ENCODE data around the gene THEMIS. TPM values are rescaled to one million over a fixed set of nuclear protein-coding genes. Genes with fewer than 3 reads are reported as not detected.
"Not testable (repeated sequence)": the region's sequence is repeated elsewhere in the genome, so short reads cannot be mapped to it uniquely, and the experiment has no call there.

Gene THEMIS
- total RNA-seq, 4 donors from 2014 or later = 0.08 to 0.44 (median 0.16) TPM

GRCh38 chr6:127695108-127695507, 205.8 kb downstream of the THEMIS start:
- H3K4me3 ChIP-seq (ENCODE audit: low read depth, poor library complexity, severe bottlenecking) = no peak overlapping the region
- no peak for DNase-seq (ENCODE audit: low spot score in 2 of 2)
- intact Hi-C loops (cut with DNase I; ENCODE audit: low total_unique reads) = no loop called here
- TF ChIP-seq POLR2A (IDR thresholded peaks at IDR 0.05) (no peak), CTCF (IDR thresholded peaks at IDR 0.05) (no peak)

GRCh38 chr6:127691146-127691545, 209.7 kb downstream of the THEMIS start:
- DNase-seq (ENCODE audit: low spot score in 2 of 2) = no peak
- H3K4me3 ChIP-seq (ENCODE audit: low read depth, poor library complexity, severe bottlenecking) = no peak overlapping the region
- TF ChIP-seq POLR2A (IDR thresholded peaks at IDR 0.05) (no peak), CTCF (IDR thresholded peaks at IDR 0.05) (no peak)
- intact Hi-C loops (cut with DNase I; ENCODE audit: low total_unique reads) = no loop called here

- H3K4me3 ChIP-seq (ENCODE audit: low read depth, poor library complexity, severe bottlenecking) = no peak overlapping the region
- DNase-seq (ENCODE audit: low spot score in 2 of 2) = no peak
- TF ChIP-seq POLR2A (IDR thresholded peaks at IDR 0.05) (no peak), CTCF (IDR thresholded peaks at IDR 0.05) (no peak)
- intact Hi-C loops (cut with DNase I; ENCODE audit: low total_unique reads) = no loop called here
Observed at GRCh38 chr6:127690588-127690987, 210.3 kb downstream of the THEMIS start.

GRCh38 chr6:127690092-127690491, 210.8 kb downstream of the THEMIS start:
- TF ChIP-seq CTCF (IDR thresholded peaks at IDR 0.05) (no peak), POLR2A (IDR thresholded peaks at IDR 0.05) (no peak)
- no peak for DNase-seq (ENCODE audit: low spot score in 2 of 2)
- intact Hi-C loops (cut with DNase I; ENCODE audit: low total_unique reads) = no loop called here
- no peak overlapping the region for H3K4me3 ChIP-seq (ENCODE audit: low read depth, poor library complexity, severe bottlenecking)

GRCh38 chr6:127687490-127687889, 213.4 kb downstream of the THEMIS start:
- WGBS, 2 donors = 86 to 90% methylated on average over 3 of the region's 3 CpGs
- DNase-seq (ENCODE audit: low spot score in 2 of 2); intact Hi-C loops (cut with DNase I; ENCODE audit: low total_unique reads): not testable (repeated sequence)

GRCh38 chr6:127686084-127686483, 214.8 kb downstream of the THEMIS start:
- intact Hi-C loops (cut with DNase I; ENCODE audit: low total_unique reads) = no loop called here
- TF ChIP-seq CTCF (IDR thresholded peaks at IDR 0.05) (no peak), POLR2A (IDR thresholded peaks at IDR 0.05) (no peak)
- DNase-seq (ENCODE audit: low spot score in 2 of 2) = no peak
- H3K4me3 ChIP-seq (ENCODE audit: low read depth, poor library complexity, severe bottlenecking) = no peak overlapping the region

More at GRCh38 chr6:127687490-127687889, 213.4 kb downstream of the THEMIS start:
- H3K4me3 ChIP-seq (ENCODE audit: low read depth, poor library complexity, severe bottlenecking) = not testable (repeated sequence)

All from lower leg skin (tissue), 4 donors.